SK-N-SH (cell line): Measurements from ENCODE around the gene ABHD10.

Experiments
- CTCF ChIP-seq: fragments of 200-600 bp; sonication (generic); IDR thresholded peaks from 2 replicates; pipeline ENCODE4 v1.6.1; 2017; ENCODE audit warnings: antibody characterized with exemption, mild to moderate bottlenecking, moderate library complexity
- ELF1 ChIP-seq: IDR thresholded peaks from 2 replicates; pipeline ENCODE4 v1.4.0; 2012
- EP300 ChIP-seq, 2 experiments: IDR thresholded peaks; 2 replicates each; pipeline versions ENCODE4 v1.4.0 to v1.6.1; 2012; ENCODE audit warnings: borderline replicate concordance in 1 of 2, low read depth in 1 of 2, low read length in 1 of 2
- RCOR1 ChIP-seq: fragments of 150-350 bp; IDR thresholded peaks from 2 replicates; pipeline ENCODE4 v1.6.1; 2017; ENCODE audit warnings: antibody characterized with exemption, low read length
- REST ChIP-seq: IDR thresholded peaks from 2 replicates; pipeline ENCODE4 v1.6.1; 2012; ENCODE audit warnings: mild to moderate bottlenecking, low read depth, low read length, moderate library complexity
- RFX5 ChIP-seq: IDR thresholded peaks from 2 replicates; pipeline ENCODE4 v1.6.1; 2012; ENCODE audit warnings: mild to moderate bottlenecking, improper control_type of control experiment, low read length
- TCF12 ChIP-seq: IDR thresholded peaks from 2 replicates; pipeline ENCODE4 v1.4.0; 2012
- USF1 ChIP-seq: IDR thresholded peaks from 2 replicates; pipeline ENCODE4 v1.4.0; 2012; ENCODE audit warnings: low read depth, borderline replicate concordance
- USF2 ChIP-seq: fragments of 150-350 bp; IDR thresholded peaks from 2 replicates; pipeline ENCODE4 v1.6.1; 2017; ENCODE audit warnings: antibody characterized with exemption, low read length, low read depth, borderline replicate concordance
- ZBTB33 ChIP-seq: IDR thresholded peaks from 2 replicates; pipeline ENCODE4 v1.4.0; 2012; ENCODE audit warnings: low read depth, borderline replicate concordance

- no peak for TF ChIP-seq REST
- no peak for TF ChIP-seq CTCF
- no peak for TF ChIP-seq USF2
- no peak for TF ChIP-seq EP300 (IDR thresholded peaks at IDR 0.05; ENCODE audit: borderline replicate concordance in 1 of 2, low read depth in 1 of 2, low read length in 1 of 2)
- TF ChIP-seq RFX5: no peak
- no peak for TF ChIP-seq USF1
- no peak for TF ChIP-seq ELF1
- TF ChIP-seq TCF12: no peak
- TF ChIP-seq ZBTB33: no peak
- no peak for TF ChIP-seq RCOR1
These were observed 52.1 kb downstream of the ABHD10 start for GRCh38 chr3:112030901-112031300.
